Measurements from ENCODE around the gene C4BPB. TPM values are rescaled to one million over a fixed set of nuclear protein-coding genes. Genes with fewer than 3 reads are reported as not detected.
A peak's percentile ranks its signal among the peaks of the same experiment; 100 is the strongest.

C4BPB gene
- total and polyA plus RNA-seq, 2 of the 13 experiments (the other 11 are each of a cell fraction or from before 2014, with no cell fraction given), result 155 to 266 TPM

DNA sequence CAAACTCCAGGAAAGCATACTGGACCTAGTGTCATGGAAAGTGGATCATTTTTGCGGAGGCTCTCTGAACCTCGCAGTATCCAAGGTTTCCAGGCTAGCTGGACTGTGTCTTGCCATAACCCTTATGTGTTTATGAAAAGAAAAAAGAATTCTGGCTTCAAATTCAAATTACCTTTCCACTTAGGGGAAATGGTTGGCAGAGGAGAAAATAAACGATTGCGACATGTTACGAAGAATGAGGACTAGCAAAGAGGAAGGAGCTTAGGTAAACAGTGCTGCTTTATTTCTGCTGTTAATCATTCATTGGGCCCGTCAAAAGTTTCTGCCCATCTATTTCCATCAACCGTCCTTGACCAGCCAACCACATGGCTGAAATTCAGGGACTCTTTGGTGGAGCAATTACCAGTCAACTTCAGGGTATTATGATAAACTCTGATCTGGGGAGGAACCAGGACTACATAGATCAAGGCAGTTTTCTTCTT, 15.3 kb downstream of the C4BPB start, which contains the start of gene C4BPA (continued):
- TF ChIP-seq, protein P1, sequence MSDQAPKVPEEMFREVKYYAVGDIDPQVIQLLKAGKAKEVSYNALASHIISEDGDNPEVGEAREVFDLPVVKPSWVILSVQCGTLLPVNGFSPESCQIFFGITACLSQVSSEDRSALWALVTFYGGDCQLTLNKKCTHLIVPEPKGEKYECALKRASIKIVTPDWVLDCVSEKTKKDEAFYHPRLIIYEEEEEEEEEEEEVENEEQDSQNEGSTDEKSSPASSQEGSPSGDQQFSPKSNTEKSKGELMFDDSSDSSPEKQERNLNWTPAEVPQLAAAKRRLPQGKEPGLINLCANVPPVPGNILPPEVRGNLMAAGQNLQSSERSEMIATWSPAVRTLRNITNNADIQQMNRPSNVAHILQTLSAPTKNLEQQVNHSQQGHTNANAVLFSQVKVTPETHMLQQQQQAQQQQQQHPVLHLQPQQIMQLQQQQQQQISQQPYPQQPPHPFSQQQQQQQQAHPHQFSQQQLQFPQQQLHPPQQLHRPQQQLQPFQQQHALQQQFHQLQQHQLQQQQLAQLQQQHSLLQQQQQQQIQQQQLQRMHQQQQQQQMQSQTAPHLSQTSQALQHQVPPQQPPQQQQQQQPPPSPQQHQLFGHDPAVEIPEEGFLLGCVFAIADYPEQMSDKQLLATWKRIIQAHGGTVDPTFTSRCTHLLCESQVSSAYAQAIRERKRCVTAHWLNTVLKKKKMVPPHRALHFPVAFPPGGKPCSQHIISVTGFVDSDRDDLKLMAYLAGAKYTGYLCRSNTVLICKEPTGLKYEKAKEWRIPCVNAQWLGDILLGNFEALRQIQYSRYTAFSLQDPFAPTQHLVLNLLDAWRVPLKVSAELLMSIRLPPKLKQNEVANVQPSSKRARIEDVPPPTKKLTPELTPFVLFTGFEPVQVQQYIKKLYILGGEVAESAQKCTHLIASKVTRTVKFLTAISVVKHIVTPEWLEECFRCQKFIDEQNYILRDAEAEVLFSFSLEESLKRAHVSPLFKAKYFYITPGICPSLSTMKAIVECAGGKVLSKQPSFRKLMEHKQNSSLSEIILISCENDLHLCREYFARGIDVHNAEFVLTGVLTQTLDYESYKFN (CRISPR knock-in tag; conservative IDR thresholded peaks at IDR 0.05), result peak; percentile 76
- peak; percentile 64 for TF ChIP-seq RARA (CRISPR knock-in tag; IDR thresholded peaks at IDR 0.05)
- peak; percentile 45; the same call in 1 of the 2 replicates for TF ChIP-seq ERF (CRISPR knock-in tag; IDR thresholded peaks at IDR 0.05)
- no peak for TF ChIP-seq ZNF660 (CRISPR knock-in tag; IDR thresholded peaks at IDR 0.05; ENCODE audit: borderline replicate concordance, low read depth)
- TF ChIP-seq ZNF792 (CRISPR knock-in tag; IDR thresholded peaks at IDR 0.05), result peak; percentile 66; the same call in 1 of the 2 replicates
- TF ChIP-seq, protein P2, sequence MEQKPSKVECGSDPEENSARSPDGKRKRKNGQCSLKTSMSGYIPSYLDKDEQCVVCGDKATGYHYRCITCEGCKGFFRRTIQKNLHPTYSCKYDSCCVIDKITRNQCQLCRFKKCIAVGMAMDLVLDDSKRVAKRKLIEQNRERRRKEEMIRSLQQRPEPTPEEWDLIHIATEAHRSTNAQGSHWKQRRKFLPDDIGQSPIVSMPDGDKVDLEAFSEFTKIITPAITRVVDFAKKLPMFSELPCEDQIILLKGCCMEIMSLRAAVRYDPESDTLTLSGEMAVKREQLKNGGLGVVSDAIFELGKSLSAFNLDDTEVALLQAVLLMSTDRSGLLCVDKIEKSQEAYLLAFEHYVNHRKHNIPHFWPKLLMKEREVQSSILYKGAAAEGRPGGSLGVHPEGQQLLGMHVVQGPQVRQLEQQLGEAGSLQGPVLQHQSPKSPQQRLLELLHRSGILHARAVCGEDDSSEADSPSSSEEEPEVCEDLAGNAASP (CRISPR knock-in tag; IDR thresholded peaks at IDR 0.05; ENCODE audit: borderline replicate concordance), result peak; percentile 27; the same call in 1 of the 2 replicates
- TF ChIP-seq ZNF703 (CRISPR knock-in tag; IDR thresholded peaks at IDR 0.05; ENCODE audit: borderline replicate concordance), result no peak
- TF ChIP-seq SMC3 (IDR thresholded peaks at IDR 0.05; ENCODE audit: low read length), result peak; percentile 15; the same call in 1 of the 2 replicates
- TF ChIP-seq, protein P3, sequence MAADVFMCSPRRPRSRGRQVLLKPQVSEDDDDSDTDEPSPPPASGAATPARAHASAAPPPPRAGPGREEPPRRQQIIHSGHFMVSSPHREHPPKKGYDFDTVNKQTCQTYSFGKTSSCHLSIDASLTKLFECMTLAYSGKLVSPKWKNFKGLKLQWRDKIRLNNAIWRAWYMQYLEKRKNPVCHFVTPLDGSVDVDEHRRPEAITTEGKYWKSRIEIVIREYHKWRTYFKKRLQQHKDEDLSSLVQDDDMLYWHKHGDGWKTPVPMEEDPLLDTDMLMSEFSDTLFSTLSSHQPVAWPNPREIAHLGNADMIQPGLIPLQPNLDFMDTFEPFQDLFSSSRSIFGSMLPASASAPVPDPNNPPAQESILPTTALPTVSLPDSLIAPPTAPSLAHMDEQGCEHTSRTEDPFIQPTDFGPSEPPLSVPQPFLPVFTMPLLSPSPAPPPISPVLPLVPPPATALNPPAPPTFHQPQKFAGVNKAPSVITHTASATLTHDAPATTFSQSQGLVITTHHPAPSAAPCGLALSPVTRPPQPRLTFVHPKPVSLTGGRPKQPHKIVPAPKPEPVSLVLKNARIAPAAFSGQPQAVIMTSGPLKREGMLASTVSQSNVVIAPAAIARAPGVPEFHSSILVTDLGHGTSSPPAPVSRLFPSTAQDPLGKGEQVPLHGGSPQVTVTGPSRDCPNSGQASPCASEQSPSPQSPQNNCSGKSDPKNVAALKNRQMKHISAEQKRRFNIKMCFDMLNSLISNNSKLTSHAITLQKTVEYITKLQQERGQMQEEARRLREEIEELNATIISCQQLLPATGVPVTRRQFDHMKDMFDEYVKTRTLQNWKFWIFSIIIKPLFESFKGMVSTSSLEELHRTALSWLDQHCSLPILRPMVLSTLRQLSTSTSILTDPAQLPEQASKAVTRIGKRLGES (CRISPR knock-in tag; IDR thresholded peaks at IDR 0.05; ENCODE audit: borderline replicate concordance), result no peak
- TF ChIP-seq, protein P4, sequence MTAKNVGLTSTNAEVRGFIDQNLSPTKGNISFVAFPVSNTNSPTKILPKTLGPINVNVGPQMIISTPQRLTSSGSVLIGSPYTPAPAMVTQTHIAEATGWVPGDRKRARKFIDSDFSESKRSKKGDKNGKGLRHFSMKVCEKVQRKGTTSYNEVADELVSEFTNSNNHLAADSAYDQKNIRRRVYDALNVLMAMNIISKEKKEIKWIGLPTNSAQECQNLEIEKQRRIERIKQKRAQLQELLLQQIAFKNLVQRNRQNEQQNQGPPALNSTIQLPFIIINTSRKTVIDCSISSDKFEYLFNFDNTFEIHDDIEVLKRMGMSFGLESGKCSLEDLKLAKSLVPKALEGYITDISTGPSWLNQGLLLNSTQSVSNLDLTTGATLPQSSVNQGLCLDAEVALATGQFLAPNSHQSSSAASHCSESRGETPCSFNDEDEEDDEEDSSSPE (CRISPR knock-in tag; IDR thresholded peaks at IDR 0.05), result peak; percentile 31; the same call in 1 of the 2 replicates
- TF ChIP-seq RAD21 (CRISPR knock-in tag; IDR thresholded peaks at IDR 0.05), result no peak
- TF ChIP-seq ZNF713 (CRISPR knock-in tag; IDR thresholded peaks at IDR 0.05), result no peak
- TF ChIP-seq ZNF44 (CRISPR knock-in tag; IDR thresholded peaks at IDR 0.05), result no peak
- TF ChIP-seq, protein P5, sequence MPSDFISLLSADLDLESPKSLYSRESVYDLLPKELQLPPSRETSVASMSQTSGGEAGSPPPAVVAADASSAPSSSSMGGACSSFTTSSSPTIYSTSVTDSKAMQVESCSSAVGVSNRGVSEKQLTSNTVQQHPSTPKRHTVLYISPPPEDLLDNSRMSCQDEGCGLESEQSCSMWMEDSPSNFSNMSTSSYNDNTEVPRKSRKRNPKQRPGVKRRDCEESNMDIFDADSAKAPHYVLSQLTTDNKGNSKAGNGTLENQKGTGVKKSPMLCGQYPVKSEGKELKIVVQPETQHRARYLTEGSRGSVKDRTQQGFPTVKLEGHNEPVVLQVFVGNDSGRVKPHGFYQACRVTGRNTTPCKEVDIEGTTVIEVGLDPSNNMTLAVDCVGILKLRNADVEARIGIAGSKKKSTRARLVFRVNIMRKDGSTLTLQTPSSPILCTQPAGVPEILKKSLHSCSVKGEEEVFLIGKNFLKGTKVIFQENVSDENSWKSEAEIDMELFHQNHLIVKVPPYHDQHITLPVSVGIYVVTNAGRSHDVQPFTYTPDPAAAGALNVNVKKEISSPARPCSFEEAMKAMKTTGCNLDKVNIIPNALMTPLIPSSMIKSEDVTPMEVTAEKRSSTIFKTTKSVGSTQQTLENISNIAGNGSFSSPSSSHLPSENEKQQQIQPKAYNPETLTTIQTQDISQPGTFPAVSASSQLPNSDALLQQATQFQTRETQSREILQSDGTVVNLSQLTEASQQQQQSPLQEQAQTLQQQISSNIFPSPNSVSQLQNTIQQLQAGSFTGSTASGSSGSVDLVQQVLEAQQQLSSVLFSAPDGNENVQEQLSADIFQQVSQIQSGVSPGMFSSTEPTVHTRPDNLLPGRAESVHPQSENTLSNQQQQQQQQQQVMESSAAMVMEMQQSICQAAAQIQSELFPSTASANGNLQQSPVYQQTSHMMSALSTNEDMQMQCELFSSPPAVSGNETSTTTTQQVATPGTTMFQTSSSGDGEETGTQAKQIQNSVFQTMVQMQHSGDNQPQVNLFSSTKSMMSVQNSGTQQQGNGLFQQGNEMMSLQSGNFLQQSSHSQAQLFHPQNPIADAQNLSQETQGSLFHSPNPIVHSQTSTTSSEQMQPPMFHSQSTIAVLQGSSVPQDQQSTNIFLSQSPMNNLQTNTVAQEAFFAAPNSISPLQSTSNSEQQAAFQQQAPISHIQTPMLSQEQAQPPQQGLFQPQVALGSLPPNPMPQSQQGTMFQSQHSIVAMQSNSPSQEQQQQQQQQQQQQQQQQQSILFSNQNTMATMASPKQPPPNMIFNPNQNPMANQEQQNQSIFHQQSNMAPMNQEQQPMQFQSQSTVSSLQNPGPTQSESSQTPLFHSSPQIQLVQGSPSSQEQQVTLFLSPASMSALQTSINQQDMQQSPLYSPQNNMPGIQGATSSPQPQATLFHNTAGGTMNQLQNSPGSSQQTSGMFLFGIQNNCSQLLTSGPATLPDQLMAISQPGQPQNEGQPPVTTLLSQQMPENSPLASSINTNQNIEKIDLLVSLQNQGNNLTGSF (CRISPR knock-in tag; IDR thresholded peaks at IDR 0.05), result no peak
- no peak for TF ChIP-seq ZNF790 (CRISPR knock-in tag; IDR thresholded peaks at IDR 0.05; ENCODE audit: borderline replicate concordance)
